Mesendoderm (in vitro differentiated cells): ENCODE measurements around the gene TBXAS1.

ENCODE experiments used
- DNase-seq: peaks from one replicate; pipeline ENCODE4 v3.0.0; 2013
- H2AK5ac ChIP-seq: 2 replicates; pipeline ENCODE4 v1.6.1; 2013; ENCODE audit warnings: low read length, inconsistent platforms
- H2BK120ac ChIP-seq: 2 replicates; pipeline ENCODE4 v1.6.1; 2013; ENCODE audit warnings: low read depth, mild to moderate bottlenecking, low read length, moderate library complexity, mixed read lengths
- H2BK15ac ChIP-seq: replicated peaks from 2 replicates; pipeline ENCODE4 v1.6.1; 2013; ENCODE audit warnings: low read depth, mild to moderate bottlenecking, moderate library complexity
- H2BK5ac ChIP-seq: 2 replicates; pipeline ENCODE4 v1.6.1; 2013; ENCODE audit warnings: low read length, inconsistent platforms
- H3K18ac ChIP-seq: 2 replicates; pipeline ENCODE4 v1.6.1; 2013; ENCODE audit warnings: mild to moderate bottlenecking, low read length, mixed read lengths
- H3K23ac ChIP-seq: one replicate; pipeline ENCODE4 v1.6.1; 2013; ENCODE audit warnings: low read length
- H3K27ac ChIP-seq: 2 replicates; pipeline ENCODE4 v1.5.1; 2013; ENCODE audit warnings: low read depth, mild to moderate bottlenecking, inconsistent platforms, low read length, moderate library complexity
- H3K27me3 ChIP-seq: 2 replicates; pipeline ENCODE4 v1.6.1; 2013; ENCODE audit warnings: low read length, control low read depth, mild to moderate bottlenecking, inconsistent platforms; ENCODE audit not compliant: insufficient read depth, poor library complexity
- H3K36me3 ChIP-seq: 2 replicates; pipeline ENCODE4 v1.6.1; 2013; ENCODE audit warnings: low read length, inconsistent platforms; ENCODE audit not compliant: control insufficient read depth, insufficient read depth
- H3K4ac ChIP-seq: one replicate; pipeline ENCODE4 v1.6.1; 2013; ENCODE audit warnings: low read depth, mild to moderate bottlenecking, low read length, moderate library complexity
- H3K4me1 ChIP-seq: 2 replicates; pipeline ENCODE4 v1.6.1; 2013; ENCODE audit warnings: low read depth, low read length, inconsistent platforms; ENCODE audit not compliant: control insufficient read depth
- H3K4me2 ChIP-seq: 2 replicates; pipeline ENCODE4 v1.6.1; 2013; ENCODE audit warnings: low read length
- H3K4me3 ChIP-seq: 2 replicates; pipeline ENCODE4 v1.5.1; 2013; ENCODE audit warnings: mild to moderate bottlenecking, low read length
- H3K56ac ChIP-seq: one replicate; pipeline ENCODE4 v1.6.1; 2013; ENCODE audit warnings: low read length
- H3K79me1 ChIP-seq: 2 replicates; pipeline ENCODE4 v1.6.1; 2013; ENCODE audit warnings: low read length, inconsistent platforms
- H3K79me2 ChIP-seq: 2 replicates; pipeline ENCODE4 v1.6.1; 2013; ENCODE audit warnings: mild to moderate bottlenecking, low read length; ENCODE audit not compliant: control insufficient read depth, insufficient read depth
- H3K9ac ChIP-seq: 2 replicates; pipeline ENCODE4 v1.6.1; 2013; ENCODE audit warnings: low read length, inconsistent platforms
- H4K5ac ChIP-seq: one replicate; pipeline ENCODE4 v1.6.1; 2013; ENCODE audit warnings: low read length
- H4K8ac ChIP-seq: one replicate; pipeline ENCODE4 v1.6.1; 2013; ENCODE audit warnings: low read depth, mild to moderate bottlenecking, control low read depth, low read length, moderate library complexity
- WGBS: extraction: QIAGEN DNeasy Blood & Tissue Kit; methylation state at CpG from one replicate; pipeline ENCODE4 v1.1.7; 2013; ENCODE audit warnings: low lambda C conversion rate, missing lambda C conversion rate; ENCODE audit not compliant: insufficient coverage; ENCODE audit errors: extremely low coverage; 5-methylcytosine and 5-hydroxymethylcytosine counted together

TBXAS1 gene

DNA sequence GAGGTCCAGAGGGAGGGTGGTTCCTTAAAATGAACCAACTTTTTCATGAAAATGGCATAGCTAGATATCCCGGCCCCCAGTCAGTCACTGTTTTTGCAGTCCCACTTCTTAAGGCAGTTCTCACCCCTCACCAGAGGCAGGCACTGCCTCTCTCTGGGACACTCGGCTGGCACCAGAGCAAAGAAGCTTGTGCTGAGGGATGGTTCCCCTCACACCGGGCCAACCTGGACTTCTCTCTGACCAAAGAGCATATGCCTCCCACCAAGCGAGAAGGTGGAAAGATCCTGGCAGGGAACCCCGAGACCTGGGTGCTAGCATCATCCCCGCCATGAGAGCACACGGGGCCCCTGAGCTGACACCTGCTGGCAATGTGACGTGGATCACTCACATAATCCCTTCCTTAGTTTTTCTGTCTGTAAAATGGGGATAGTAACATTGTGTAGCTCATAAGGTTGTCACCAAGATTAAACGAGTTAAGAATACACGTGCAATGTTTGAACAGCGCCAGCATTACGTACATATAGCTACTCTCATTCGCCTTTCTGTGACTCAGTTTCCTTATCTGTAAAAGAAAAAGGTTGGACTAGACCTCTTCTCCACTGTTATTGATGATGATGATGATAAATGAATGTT lies 145.2 kb downstream of the TBXAS1 start:
- Histone ChIP-seq H3K27me3 (no peaks in the 10 kb centered on the region), H3K79me2 (no peaks in the 10 kb centered on the region), H3K79me1 (no peaks in the 10 kb centered on the region), H3K4ac (no peak overlapping the region), H3K27ac (no peak overlapping the region), H2BK120ac (no peak overlapping the region), H3K56ac (no peak overlapping the region), H3K4me2 (no peak overlapping the region), H2AK5ac (no peak overlapping the region), H3K23ac (no peak overlapping the region), H3K4me3 (no peak overlapping the region), H4K8ac (no peak overlapping the region), H2BK5ac (no peak overlapping the region), H3K4me1 (peaks cover 3% of the 10 kb centered on the region), H3K9ac (no peak overlapping the region), H3K36me3 (no peaks in the 10 kb centered on the region), H3K18ac (no peak overlapping the region), H4K5ac (no peak overlapping the region), H2BK15ac (no peak overlapping the region)
- WGBS: no CpG with 5 or more reads among the region's 13 CpGs
- no peak for DNase-seq

DNA sequence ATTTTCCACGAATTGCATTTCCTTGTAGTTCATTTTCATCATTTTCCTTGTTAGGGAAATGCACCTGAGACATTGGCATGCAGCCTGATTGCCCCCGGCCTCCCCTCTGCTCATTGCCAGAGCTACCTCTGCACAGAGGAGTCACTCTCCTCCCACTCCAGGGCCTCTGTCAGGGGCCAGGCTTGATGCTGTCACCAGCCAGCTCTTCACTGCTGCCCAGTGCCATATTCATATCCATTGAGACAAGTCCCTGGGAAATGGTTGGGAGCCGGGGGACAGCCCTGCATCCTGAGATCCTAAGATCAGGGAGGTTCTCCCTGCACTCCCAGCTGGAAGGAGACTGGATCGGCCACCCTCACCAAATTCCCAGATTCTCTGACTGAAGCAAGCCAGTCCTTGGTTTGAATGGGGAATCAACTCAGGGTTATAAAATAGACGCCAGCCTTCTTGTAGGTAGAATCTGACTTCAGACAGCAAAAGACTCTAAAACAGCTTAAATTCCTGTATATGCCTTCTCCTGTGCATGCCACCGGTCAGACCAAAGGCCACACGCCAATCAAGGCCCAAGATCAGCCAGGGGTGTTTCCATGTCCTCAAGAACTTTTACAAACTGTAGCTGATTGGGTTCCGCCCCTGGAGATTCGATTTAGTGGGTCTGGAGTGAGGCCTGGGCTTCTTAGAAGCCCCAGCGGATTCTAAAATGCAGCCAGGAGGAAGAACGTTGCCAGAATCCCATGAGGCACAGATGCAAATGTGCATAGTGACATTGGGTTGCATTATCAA lies 147.2 kb downstream of the TBXAS1 start:
- Histone ChIP-seq H4K8ac (no peak overlapping the region), H4K5ac (no peak overlapping the region), H3K56ac (no peak overlapping the region), H3K4me2 (no peak overlapping the region), H3K23ac (no peak overlapping the region), H3K79me2 (no peaks in the 10 kb centered on the region), H3K9ac (no peak overlapping the region), H2BK15ac (no peak overlapping the region), H2BK5ac (no peak overlapping the region), H3K79me1 (no peaks in the 10 kb centered on the region), H3K27me3 (no peaks in the 10 kb centered on the region), H3K4me1 (peaks cover 3% of the 10 kb centered on the region), H3K18ac (no peak overlapping the region), H3K4me3 (no peak overlapping the region), H3K4ac (no peak overlapping the region), H3K36me3 (no peaks in the 10 kb centered on the region), H3K27ac (no peak overlapping the region), H2AK5ac (no peak overlapping the region), H2BK120ac (no peak overlapping the region)
- no CpG with 5 or more reads among the region's 11 CpGs for WGBS
- no peak for DNase-seq

DNA sequence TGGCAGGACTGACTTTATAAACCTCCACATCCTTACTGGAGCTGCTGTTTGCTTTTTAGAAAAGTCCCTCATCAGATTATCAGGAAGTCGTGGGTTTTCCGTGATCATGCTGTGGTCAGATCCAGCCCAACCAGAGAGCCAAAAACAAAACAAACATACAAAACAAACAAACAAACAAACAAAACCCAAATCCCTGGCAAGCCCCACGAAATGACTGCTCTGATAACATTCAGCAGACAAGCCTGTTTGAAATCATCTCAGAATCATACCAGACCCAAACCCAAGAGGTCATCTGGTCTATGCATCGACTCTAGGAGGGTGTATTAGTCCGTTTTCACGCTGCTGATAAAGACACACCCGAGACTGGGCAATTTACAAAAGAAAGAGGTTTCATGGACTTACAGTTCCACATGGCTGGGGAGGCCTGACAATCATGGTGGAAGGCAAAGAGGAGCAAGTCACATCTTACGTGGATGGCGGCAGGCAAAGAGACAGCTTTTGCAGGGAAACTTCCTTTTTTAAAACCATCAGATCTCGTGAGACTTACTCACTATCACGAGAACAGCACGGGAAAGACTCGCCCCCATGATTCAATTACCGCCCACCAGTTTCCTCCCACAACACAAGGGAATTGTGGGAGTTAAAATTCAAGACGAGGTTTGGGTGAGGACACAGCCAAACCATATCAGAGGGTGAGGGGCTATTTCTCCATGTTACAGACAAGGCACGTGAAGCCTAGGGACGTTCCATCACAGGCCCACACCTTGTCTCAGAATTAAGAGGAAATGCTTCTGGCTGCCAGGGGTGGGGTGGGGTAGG lies 148.0 kb downstream of the TBXAS1 start:
- Histone ChIP-seq H3K27ac (no peak overlapping the region), H4K8ac (no peak overlapping the region), H3K56ac (no peak overlapping the region), H2BK15ac (no peak overlapping the region), H3K4me3 (no peak overlapping the region), H3K27me3 (no peaks in the 10 kb centered on the region), H3K36me3 (no peaks in the 10 kb centered on the region), H3K4me2 (no peak overlapping the region), H3K4ac (no peak overlapping the region), H3K23ac (no peak overlapping the region), H3K79me1 (no peaks in the 10 kb centered on the region), H2BK120ac (no peak overlapping the region), H4K5ac (no peak overlapping the region), H3K79me2 (no peaks in the 10 kb centered on the region), H2BK5ac (no peak overlapping the region), H3K4me1 (peaks cover 3% of the 10 kb centered on the region), H3K18ac (no peak overlapping the region), H2AK5ac (no peak overlapping the region), H3K9ac (no peak overlapping the region)
- DNase-seq: no peak
- no CpG with 5 or more reads among the region's 17 CpGs for WGBS

DNA sequence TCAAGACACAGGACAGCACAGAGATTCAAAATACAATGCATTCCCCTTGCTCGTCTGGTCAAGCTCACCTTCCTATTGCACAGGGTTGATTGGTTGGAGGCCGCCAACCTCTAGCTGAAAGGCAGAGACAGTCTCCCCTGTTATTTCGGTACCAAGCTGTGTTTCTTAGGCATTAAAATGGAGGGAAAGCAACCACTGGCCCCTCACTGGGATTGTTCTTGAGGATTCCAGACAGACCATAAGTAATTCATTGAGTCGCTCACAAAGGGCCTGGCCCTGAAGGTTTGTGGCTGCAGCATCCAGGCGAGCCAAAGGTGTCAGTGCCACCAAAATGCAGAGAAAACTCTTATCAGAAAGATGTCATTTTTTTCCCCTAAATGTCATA lies 152.4 kb downstream of the TBXAS1 start:
- Histone ChIP-seq H3K56ac (no peak overlapping the region), H3K4ac (no peak overlapping the region), H2AK5ac (no peak overlapping the region), H3K27me3 (no peaks in the 10 kb centered on the region), H3K79me1 (no peaks in the 10 kb centered on the region), H3K4me1 (no peaks in the 10 kb centered on the region), H3K79me2 (no peaks in the 10 kb centered on the region), H3K36me3 (no peaks in the 10 kb centered on the region), H3K23ac (no peak overlapping the region), H2BK120ac (no peak overlapping the region), H4K5ac (no peak overlapping the region), H3K4me2 (no peak overlapping the region), H3K18ac (no peak overlapping the region), H2BK5ac (no peak overlapping the region), H3K4me3 (no peak overlapping the region), H3K9ac (no peak overlapping the region), H2BK15ac (no peak overlapping the region), H4K8ac (no peak overlapping the region), H3K27ac (no peak overlapping the region)
- no peak for DNase-seq
- WGBS: no CpG with 5 or more reads among the region's 5 CpGs

DNA sequence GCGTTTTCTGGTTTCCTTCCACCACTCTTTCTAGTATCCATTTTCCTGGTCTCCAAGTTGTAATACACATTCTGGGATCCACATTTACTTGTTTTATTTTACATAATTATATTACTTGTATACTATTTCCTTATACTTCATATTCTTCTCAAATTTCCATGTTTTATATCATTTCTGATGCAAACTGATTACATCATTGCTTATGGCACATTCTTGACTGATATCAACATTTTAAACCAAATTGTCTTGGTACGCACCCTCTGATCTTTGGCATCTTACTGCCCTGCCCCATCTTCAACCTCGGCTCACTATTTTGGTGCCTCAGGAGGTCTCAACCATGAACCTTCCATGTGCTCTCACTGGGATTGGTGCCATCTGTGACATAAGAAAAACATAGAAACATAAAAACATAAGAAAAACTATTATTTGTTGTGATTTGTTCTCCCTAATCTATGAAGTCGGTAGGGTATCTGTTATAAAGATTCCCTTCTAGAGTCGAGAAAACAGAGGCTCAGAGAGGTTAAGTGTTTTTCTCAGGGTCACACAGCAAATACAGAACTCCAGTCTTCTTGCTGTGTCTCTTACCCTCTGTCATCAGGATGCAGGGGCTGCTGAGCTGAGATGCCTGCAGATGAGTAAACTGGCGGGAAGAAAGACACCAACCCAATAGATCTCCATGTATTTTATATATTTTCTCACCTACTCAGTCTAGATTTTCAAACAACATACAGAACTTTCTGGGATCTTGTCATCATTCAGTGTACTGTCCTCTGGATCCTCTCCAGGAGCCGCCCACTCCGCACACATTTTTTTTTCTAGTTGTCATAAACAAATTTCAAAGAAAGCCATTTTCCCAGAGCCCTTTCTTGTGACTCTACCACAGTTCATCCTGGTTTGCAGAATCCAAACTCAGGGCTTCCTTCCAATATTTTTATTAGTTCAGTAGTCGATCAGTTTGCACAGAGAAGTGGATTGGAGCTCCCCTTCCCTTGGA lies 154.2 kb downstream of the TBXAS1 start:
- no peaks in the 10 kb centered on the region for H3K36me3 ChIP-seq

More for the DNA sequence above, 154.2 kb downstream of the TBXAS1 start:
- H3K18ac ChIP-seq: no peak overlapping the region
- no peaks in the 10 kb centered on the region for H3K79me2 ChIP-seq
- no peak overlapping the region for H2BK5ac ChIP-seq
- H3K27me3 ChIP-seq: no peaks in the 10 kb centered on the region
- H3K79me1 ChIP-seq: no peaks in the 10 kb centered on the region
- H3K23ac ChIP-seq: no peak overlapping the region
- no CpG with 5 or more reads among the region's 9 CpGs for WGBS
- no peak overlapping the region for H2BK120ac ChIP-seq
- H3K9ac ChIP-seq: no peak overlapping the region
- no peak overlapping the region for H2AK5ac ChIP-seq
- no peak overlapping the region for H3K56ac ChIP-seq
- DNase-seq: no peak
- H3K4me2 ChIP-seq: no peak overlapping the region
- H3K27ac ChIP-seq: no peak overlapping the region
- no peaks in the 10 kb centered on the region for H3K4me1 ChIP-seq
- H3K4me3 ChIP-seq: no peak overlapping the region
- no peak overlapping the region for H4K8ac ChIP-seq
- H4K5ac ChIP-seq: no peak overlapping the region
- H3K4ac ChIP-seq: no peak overlapping the region
- H2BK15ac ChIP-seq: no peak overlapping the region
